RWPE1 (cell line): ENCODE results near the gene SLC25A25.

Experiments used
- CTCF ChIA-PET: fragments of 350-600 bp; sonication (Branson Sonifier 250); formaldehyde crosslinking; extraction: SDS; loops from one replicate; lab custom pipeline; 2021; lab: Yijun Ruan, JAX
- POLR2A ChIA-PET: fragments of 400-600 bp; formaldehyde crosslinking; extraction: SDS; loops from one replicate; lab custom pipeline; 2020; ENCODE audit warnings: antibody characterized with exemption; ENCODE audit not compliant: low non-redundant PET; lab: Yijun Ruan, JAX
- DNase-seq: peaks from one replicate; pipeline ENCODE4 v3.0.0; 2012; ENCODE audit warnings: low spot score
- H3K27ac ChIP-seq: fragments of 450-650 bp; 2 replicates; pipeline ENCODE4 v1.5.1; 2017
- CTCF ChIP-seq: fragments of 450-650 bp; conservative IDR thresholded peaks from 2 replicates; pipeline ENCODE4 v1.5.1; 2017; ENCODE audit warnings: low read depth, mild to moderate bottlenecking

SLC25A25 gene

GRCh38 chr9:128118971-128119665, 51.1 kb downstream of the SLC25A25 start:
- CTCF ChIA-PET: no interaction called here

GRCh38 chr9:128120061-128120740, 52.2 kb downstream of the SLC25A25 start:
- DNase-seq: no peak
- peak overlapping the region; percentile 42 for H3K27ac ChIP-seq
- TF ChIP-seq CTCF: no peak
- POLR2A ChIA-PET: no interaction called here
- CTCF ChIA-PET: no interaction called here

More at GRCh38 chr9:128118971-128119665, 51.1 kb downstream of the SLC25A25 start:
- DNase-seq: no peak
- H3K27ac ChIP-seq: peak overlapping the region; percentile 42
- POLR2A ChIA-PET: no interaction called here
- TF ChIP-seq CTCF: no peak

- CTCF ChIA-PET: no interaction called here
- POLR2A ChIA-PET: no interaction called here
- peak overlapping the region; percentile 42 for H3K27ac ChIP-seq
- TF ChIP-seq CTCF: no peak
- no peak for DNase-seq
These were observed 52.9 kb downstream of the SLC25A25 start for GRCh38 chr9:128120741-128121465.

DNA sequence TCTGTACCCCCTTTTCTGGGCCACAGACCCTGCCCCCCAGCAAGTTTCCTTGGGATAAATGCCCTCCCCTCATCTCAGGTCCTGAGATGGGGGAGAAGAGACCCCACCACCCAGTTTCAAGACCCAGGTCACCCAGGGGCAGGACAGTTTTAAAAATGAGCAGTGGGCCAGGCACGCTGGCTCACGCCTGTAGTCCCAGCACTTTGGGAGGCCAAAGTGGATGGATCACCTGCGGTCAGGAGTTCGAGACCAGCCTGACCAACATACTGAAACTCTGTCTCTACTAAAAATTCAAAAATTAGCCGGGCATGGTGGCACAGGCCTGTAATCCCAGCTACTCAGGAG, 53.4 kb downstream of the SLC25A25 start:
- CTCF ChIA-PET: no interaction called here
- no peak for TF ChIP-seq CTCF
- no peak for DNase-seq
- peak overlapping the region; percentile 42 for H3K27ac ChIP-seq
- POLR2A ChIA-PET: no interaction called here

GRCh38 chr9:128121924-128122808, 54.1 kb downstream of the SLC25A25 start:
- ChIA-PET POLR2A (no interaction called here), CTCF (interaction anchor here (0.5 kb wide), 1 partner anchor 81 kb away, joined by 3 read pairs; the partner anchor contains the start of gene DNM1)
- no peak for DNase-seq
- TF ChIP-seq CTCF: no peak
- H3K27ac ChIP-seq: peak overlapping the region; percentile 42

GRCh38 chr9:128122809-128123175, 54.8 kb downstream of the SLC25A25 start:
- CTCF ChIA-PET: no interaction called here
- POLR2A ChIA-PET: no interaction called here
- H3K27ac ChIP-seq: peak overlapping the region; percentile 42; the same call in 1 of the 2 replicates
- DNase-seq: no peak
- TF ChIP-seq CTCF: no peak
